Mammary epithelial cell (primary cell): ENCODE measurements around the gene MACROD1.

Source experiments
- CTCF ChIP-seq, 2 donors: IDR thresholded peaks in 1 of 2; conservative IDR thresholded peaks in 1 of 2; 2 replicates each; pipeline ENCODE4 v1.5.1; 2011 to 2012; ENCODE audit warnings: inconsistent platforms in 2 of 2, low read length in 2 of 2, mild to moderate bottlenecking in 2 of 2, control low read depth in 1 of 2, low read depth in 1 of 2; ENCODE audit not compliant: insufficient read depth in 1 of 2; ENCODE audit errors: extremely low read depth in 1 of 2
- EZH2 ChIP-seq: IDR thresholded peaks from 2 replicates; pipeline ENCODE4 v1.6.1; 2012; ENCODE audit warnings: low read length, inconsistent platforms, borderline replicate concordance

GRCh38 chr11:64156235-64157011 is 9.5 kb downstream of the MACROD1 start:
- TF ChIP-seq CTCF (conservative IDR thresholded peaks at IDR 0.05 in 1 of 2, IDR thresholded peaks at IDR 0.05 in 1 of 2; ENCODE audit: extremely low read depth in 1 of 2, insufficient read depth in 1 of 2, low read depth in 1 of 2, low read length in 2 of 2) = no peak
- no peak for TF ChIP-seq EZH2
